K562 (cell line): ENCODE data around the gene INPPL1. TPM values are rescaled to one million over a fixed set of nuclear protein-coding genes. Genes with fewer than 3 reads are reported as not detected.

ENCODE experiments used
- ATAC-seq: fragments of 200-7000 bp; cut with Tn5 transposase; 3 replicates; pipeline ENCODE4 v1.9.1; 2020; ENCODE audit warnings: moderate library complexity
- BruUV-seq: library from RNA; stranded (reverse); fragments of 400-500 nt; replicated peaks from 2 replicates; lab custom pipeline; 2021; lab: Mats Ljungman, UMichigan
- CTCF ChIA-PET: fragments of 300-600 bp; formaldehyde crosslinking; extraction: SDS; loops from one replicate; lab custom pipeline; 2021; ENCODE audit warnings: low intra/inter-chr PET ratio; lab: Yijun Ruan, JAX
- POLR2A ChIA-PET: fragments of 300-600, 350-650 bp; sonication (Branson Sonifier 250); formaldehyde crosslinking; extraction: SDS; loops from one replicate; lab custom pipeline; 2021; ENCODE audit warnings: antibody characterized with exemption, inconsistent platforms; lab: Yijun Ruan, JAX
- DNase-seq, 4 experiments: peaks; one replicate each; pipeline versions ENCODE4 v3.0.0 to v3.0.0-alpha.2; 2011 to 2018; ENCODE audit warnings: low spot score in 3 of 4, mixed read lengths in 3 of 4; ENCODE audit errors: extremely low read depth in 1 of 4
- FAIRE-seq: peaks from 2 replicates; lab custom pipeline; 2011; peaks lifted over from hg19 to GRCh38; lab: Jason Lieb, UNC
- H2AFZ ChIP-seq: 2 replicates; pipeline ENCODE4 v1.6.0; 2011; ENCODE audit warnings: low read depth, low read length, control low read depth, inconsistent platforms
- H3K27ac ChIP-seq: fragments of 200-600 bp; 3 replicates; pipeline ENCODE4 v1.8.0; 2011; ENCODE audit warnings: low read depth, mild to moderate bottlenecking, control low read depth, inconsistent platforms, low read length, moderate library complexity, mixed read lengths; ENCODE audit errors: extremely low read depth
- H3K27me3 ChIP-seq, 2 experiments: fragments of 300-600 bp in 1 of 2; 2 replicates in 1 of 2; 3 replicates in 1 of 2; pipeline versions ENCODE4 v1.6.0 to v1.8.0; 2011; ENCODE audit warnings: inconsistent platforms in 2 of 2, low read length in 2 of 2, mild to moderate bottlenecking in 1 of 2, mixed read lengths in 1 of 2, moderate library complexity in 1 of 2; ENCODE audit not compliant: control insufficient read depth in 2 of 2, insufficient read depth in 2 of 2
- H3K36me3 ChIP-seq: fragments of 300-600 bp; 3 replicates; pipeline ENCODE4 v1.8.0; 2011; ENCODE audit warnings: mild to moderate bottlenecking, low read length, inconsistent platforms; ENCODE audit not compliant: control insufficient read depth, insufficient read depth
- H3K4me1 ChIP-seq, 2 experiments: fragments of 200-600 bp in 1 of 2; replicated peaks in 1 of 2; 2 replicates in 1 of 2; 3 replicates in 1 of 2; pipeline versions ENCODE4 v1.5.1 to v1.8.0; 2011; ENCODE audit warnings: inconsistent platforms in 2 of 2, low read length in 2 of 2, mild to moderate bottlenecking in 1 of 2, mixed read lengths in 1 of 2, moderate library complexity in 1 of 2; ENCODE audit not compliant: control insufficient read depth in 2 of 2, insufficient read depth in 2 of 2
- H3K4me2 ChIP-seq: 2 replicates; pipeline ENCODE4 v1.6.1; 2011; ENCODE audit warnings: low read length, control low read depth, inconsistent platforms, mixed read lengths; ENCODE audit not compliant: insufficient read depth
- H3K4me3 ChIP-seq: fragments of 200-600 bp; sonication (generic), shearing (Covaris generic); 2 replicates; pipeline ENCODE4 v1.5.1; 2016; ENCODE audit warnings: control low read depth, inconsistent platforms
- H3K79me2 ChIP-seq: fragments of 200-600 bp; 3 replicates; pipeline ENCODE4 v1.8.0; 2011; ENCODE audit warnings: low read length, inconsistent platforms; ENCODE audit not compliant: control insufficient read depth, insufficient read depth
- H3K9ac ChIP-seq, 2 experiments: 2 replicates each; pipeline versions ENCODE4 v1.6.0 to v1.6.1; 2011; ENCODE audit warnings: low read depth in 2 of 2, low read length in 2 of 2, control low read depth in 1 of 2, inconsistent platforms in 1 of 2, mild to moderate bottlenecking in 1 of 2, mixed read lengths in 1 of 2; ENCODE audit not compliant: insufficient read depth in 1 of 2
- H3K9me1 ChIP-seq: one replicate; pipeline ENCODE4 v1.6.0; 2011; ENCODE audit warnings: inconsistent platforms, mild to moderate bottlenecking, low read length, moderate library complexity; ENCODE audit not compliant: control insufficient read depth, insufficient read depth
- H3K9me3 ChIP-seq: replicated peaks from 2 replicates; pipeline ENCODE4 v1.5.1; 2011; ENCODE audit warnings: low read depth, low read length, inconsistent platforms; ENCODE audit not compliant: control insufficient read depth, insufficient read depth
- H4K20me1 ChIP-seq: replicated peaks from 2 replicates; pipeline ENCODE4 v1.6.1; 2011; ENCODE audit warnings: low read length, inconsistent platforms, mixed read lengths; ENCODE audit not compliant: control insufficient read depth, insufficient read depth
- CXXC5 ChIP-seq: fragments of 250-450 bp; sonication (Bioruptor Pico); IDR thresholded peaks from 2 replicates; pipeline ENCODE4 v1.8.0; 2022; ENCODE audit warnings: inconsistent platforms, mild to moderate bottlenecking, moderate library complexity
- FOXA3 ChIP-seq, 2 experiments: fragments of 450-650 bp in 1 of 2; sonication (generic) in 1 of 2; formaldehyde crosslinking; IDR thresholded peaks in 1 of 2; conservative IDR thresholded peaks in 1 of 2; 2 replicates each; pipeline versions ENCODE4 v1.4.0 to v1.8.0; 2020 to 2022; ENCODE audit warnings: mild to moderate bottlenecking in 2 of 2, missing genetic modification reagents in 1 of 2
- HSF4 ChIP-seq: fragments of 250-450 bp; sonication (Bioruptor Pico); IDR thresholded peaks from 2 replicates; pipeline ENCODE4 v2.1.2; 2022; ENCODE audit warnings: mild to moderate bottlenecking, moderate library complexity, borderline replicate concordance
- LEF1 ChIP-seq: fragments of 450-650 bp; IDR thresholded peaks from 2 replicates; pipeline ENCODE4 v1.6.1; 2016; ENCODE audit warnings: mild to moderate bottlenecking
- PHF20 ChIP-seq: fragments of 450-650 bp; IDR thresholded peaks from 2 replicates; pipeline ENCODE4 v1.6.1; 2018; ENCODE audit not compliant: partially characterized antibody
- YBX1 ChIP-seq: fragments of 450-650 bp; IDR thresholded peaks from 2 replicates; pipeline ENCODE4 v1.7.1; 2016; ENCODE audit warnings: mild to moderate bottlenecking
- ZNF280A ChIP-seq: fragments of 450-650 bp; IDR thresholded peaks from 2 replicates; pipeline ENCODE4 v1.6.1; 2018; ENCODE audit warnings: mild to moderate bottlenecking, low read depth; ENCODE audit not compliant: partially characterized antibody
- ZNF740 ChIP-seq, 3 experiments: fragments of 200-800 bp in 1 of 3; sonication (Bioruptor generic) in 1 of 3; sonication (generic) in 1 of 3; formaldehyde crosslinking in 1 of 3; IDR thresholded peaks; 2 replicates each; pipeline versions ENCODE4 v1.6.1 to v1.8.0; 2016 to 2022; ENCODE audit warnings: mild to moderate bottlenecking in 2 of 3, missing compliant biosample characterization in 2 of 3, missing genetic modification characterization in 2 of 3, missing genetic modification reagents in 1 of 3
- WGBS: fragments of 100-300 bp; shearing (Covaris generic); methylation state at CpG from one replicate; pipeline ENCODE4 v1.1.6; 2016; ENCODE audit warnings: low coverage, mixed read lengths; ENCODE audit not compliant: insufficient coverage; ENCODE audit errors: missing lambda C conversion rate; 5-methylcytosine and 5-hydroxymethylcytosine counted together
- in situ Hi-C: fragments of 300-500 bp; cut with MboI; formaldehyde crosslinking; loops from 4 replicates; pipeline ENCODE4 v1.15.0; 2018; ENCODE audit warnings: inconsistent platforms, mixed read lengths
- intact Hi-C: fragments of 100-400 bp; cut with micrococcal nuclease; formaldehyde crosslinking; loops from 2 replicates; pipeline ENCODE4 v1.14.2; 2022
- polyA plus RNA-seq, 8 experiments: library from polyadenylated mRNA; depleted of rRNA in 4 of 8; stranded (reverse) in 5 of 8; unstranded in 3 of 8; fragments of >200 nt; fragmentation: Nextera tagmentation in 2 of 8; fragmentation: Illumina TruSeq in 1 of 8; extraction: Ambion mirVana in 2 of 8; extraction: Trizol in 1 of 8; gene quantifications; 2 replicates each; pipeline versions ENCODE4 v1.2.1 to v1.2.3, GENCODE V29; 2011 to 2014; ENCODE audit warnings: inconsistent platforms in 1 of 8, missing spikeins in 1 of 8
- total RNA-seq, 7 experiments: library from RNA; depleted of rRNA in 6 of 7; stranded (reverse); fragments of >200 nt in 6 of 7; fragmentation: Illumina TruSeq in 2 of 7; extraction: Trizol in 2 of 7; gene quantifications; 2 replicates each; pipeline versions ENCODE4 v1.2.1 to v1.2.3, GENCODE V29; 2011 to 2021; ENCODE audit warnings: low replicate concordance in 1 of 7

Gene INPPL1
- total and polyA plus RNA-seq, 9 of the 15 experiments (the other 6 are each of a cell fraction or from before 2014, with no cell fraction given): 0.55 to 137 (median 61.6) TPM

GRCh38 chr11:72179049-72179803, 45.3 kb upstream of the INPPL1 start:
- FAIRE-seq: no peak
- CTCF ChIA-PET: no interaction called here
- in situ Hi-C loops: no loop called here

More at GRCh38 chr11:72179049-72179803, 45.3 kb upstream of the INPPL1 start:
- intact Hi-C loops: no loop called here
- POLR2A ChIA-PET: interaction anchor here (1.0 kb wide), 1 partner anchor 189 kb away, joined by 3 read pairs; no protein-coding TSS in a partner anchor
- no peaks in the 10 kb centered on the region for H4K20me1 ChIP-seq
- ATAC-seq (no peak), DNase-seq (no peak)
- no peak overlapping the region for H2AFZ ChIP-seq
- H3K36me3 ChIP-seq: no peaks in the 10 kb centered on the region
- no TSS peak for BruUV-seq
- no peak overlapping the region for H3K9ac ChIP-seq
- no peaks in the 10 kb centered on the region for H3K9me3 ChIP-seq
- H3K27ac ChIP-seq: no peak overlapping the region
- 27% methylated on average over 7 of the region's 7 CpGs for WGBS
- H3K27me3 ChIP-seq: peaks cover 6 to 7% of the 10 kb centered on the region in 2 experiments; a peak in 2 of 5 replicates
- no peaks in the 10 kb centered on the region for H3K79me2 ChIP-seq
- no peaks in the 10 kb centered on the region for H3K9me1 ChIP-seq
- TF ChIP-seq LEF1 (no peak), PHF20 (no peak), FOXA3 (CRISPR knock-in tag; conservative IDR thresholded peaks at IDR 0.05 in 1 of 2, IDR thresholded peaks at IDR 0.05 in 1 of 2) (no peak), HSF4 (CRISPR knock-in tag) (no peak), CXXC5 (CRISPR knock-in tag) (no peak), ZNF740 (CRISPR knock-in tag; IDR thresholded peaks at IDR 0.05) (no peak), ZNF740 (tag; IDR thresholded peaks at IDR 0.05) (no peak), YBX1 (no peak), ZNF280A (no peak)
- TF ChIP-seq, all 486 proteins: peak for 0
- no peak overlapping the region for H3K4me2 ChIP-seq
- no peak overlapping the region for H3K4me3 ChIP-seq
- peaks cover 0 to 3% of the 10 kb centered on the region in 2 experiments; a peak in 1 of 5 replicates for H3K4me1 ChIP-seq
